HUES64 (cell line): Measurements from ENCODE around the gene YWHAQ.
"Not testable (repeated sequence)": the region's sequence is repeated elsewhere in the genome, so short reads cannot be mapped to it uniquely, and the experiment has no call there.

Experiments used
- H3K27ac ChIP-seq: 2 replicates; pipeline ENCODE4 v1.7.0; 2013; ENCODE audit warnings: low read depth, low read length, inconsistent platforms
- H3K27me3 ChIP-seq: 2 replicates; pipeline ENCODE4 v1.6.1; 2013; ENCODE audit warnings: mild to moderate bottlenecking, low read length; ENCODE audit not compliant: insufficient read depth
- H3K36me3 ChIP-seq: 2 replicates; pipeline ENCODE4 v1.6.1; 2013; ENCODE audit warnings: mild to moderate bottlenecking, low read length; ENCODE audit not compliant: insufficient read depth
- H3K4me1 ChIP-seq: 2 replicates; pipeline ENCODE4 v1.6.1; 2013; ENCODE audit warnings: mild to moderate bottlenecking, low read length, moderate library complexity; ENCODE audit not compliant: insufficient read depth
- H3K4me3 ChIP-seq: 2 replicates; pipeline ENCODE4 v1.5.1; 2013; ENCODE audit warnings: mild to moderate bottlenecking, low read length, moderate library complexity
- H3K9ac ChIP-seq: 2 replicates; pipeline ENCODE4 v1.6.1; 2013; ENCODE audit warnings: mild to moderate bottlenecking, low read depth, low read length
- H3K9me3 ChIP-seq: 2 replicates; pipeline ENCODE4 v1.6.1; 2013; ENCODE audit warnings: low read depth, low read length; ENCODE audit not compliant: insufficient read depth
- WGBS: fragments of 150-250, 120-280 bp; methylation state at CpG from one replicate; pipeline ENCODE4 v1.1.7; 2013; ENCODE audit warnings: missing lambda C conversion rate; 5-methylcytosine and 5-hydroxymethylcytosine counted together

The YWHAQ gene

DNA sequence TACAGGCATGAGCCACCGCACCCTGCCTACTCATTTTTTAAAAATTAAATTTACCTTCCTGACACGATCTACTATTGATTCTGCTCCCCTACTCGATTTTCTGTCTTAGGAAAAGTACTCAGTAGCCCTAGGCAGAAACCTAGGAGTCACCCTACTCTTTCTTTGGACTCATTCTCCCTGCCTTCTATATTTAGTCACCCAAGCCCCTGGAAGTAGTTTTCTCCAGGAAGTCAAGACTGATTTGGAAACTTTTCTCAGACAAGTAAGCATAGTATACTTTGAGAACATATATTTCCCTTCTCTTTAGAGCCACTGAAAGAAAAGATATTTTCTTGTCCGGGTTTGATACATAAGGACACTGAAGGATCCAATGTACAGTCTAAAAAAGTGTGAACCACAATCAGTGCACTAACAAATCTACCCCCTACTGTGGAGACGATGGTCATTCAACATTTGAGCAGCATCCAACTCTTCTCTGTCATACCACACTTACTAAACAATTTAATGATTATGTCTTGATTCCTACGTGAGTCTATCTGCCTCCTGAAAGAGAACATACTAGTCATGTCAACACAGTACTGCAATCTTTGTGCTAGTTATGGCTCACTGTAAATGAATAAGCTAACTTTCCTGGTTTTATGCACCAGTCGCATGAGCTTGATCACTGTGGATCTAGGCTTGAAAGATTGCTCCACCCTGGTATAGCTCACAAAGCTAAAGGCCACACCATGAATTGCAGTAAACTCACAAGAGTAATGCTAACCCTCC, 19.8 kb downstream of the YWHAQ start:
- no peaks in the 10 kb centered on the region; the same call in 1 of the 2 replicates for H3K36me3 ChIP-seq
- no peak overlapping the region for H3K4me3 ChIP-seq
- WGBS: 93% methylated on average over 7 of the region's 7 CpGs
- H3K9me3 ChIP-seq: no peaks in the 10 kb centered on the region
- H3K27ac ChIP-seq: no peak overlapping the region
- peaks cover 14% of the 10 kb centered on the region for H3K4me1 ChIP-seq
- no peaks in the 10 kb centered on the region for H3K27me3 ChIP-seq
- H3K9ac ChIP-seq: no peak overlapping the region

DNA sequence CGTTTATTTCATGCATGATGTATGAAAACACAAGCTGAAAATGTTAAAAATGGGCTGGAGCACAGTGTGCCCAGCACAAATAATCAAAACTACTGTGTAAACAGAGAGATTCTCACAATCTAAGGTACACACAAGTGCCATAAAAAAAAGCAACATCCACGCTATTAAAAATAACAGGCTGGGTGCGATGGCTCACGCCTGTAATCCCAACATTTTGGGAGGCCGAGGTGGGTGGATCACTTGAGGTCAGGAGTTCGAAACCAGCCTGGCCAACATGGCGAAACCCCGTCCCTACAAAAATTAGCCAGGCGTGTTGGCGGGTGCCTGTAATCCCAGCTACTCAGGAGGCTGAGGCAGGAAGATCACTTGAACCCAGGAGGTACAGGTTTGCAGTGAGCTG, 22.3 kb downstream of the YWHAQ start:
- H3K9ac ChIP-seq, H3K9me3 ChIP-seq, H3K27ac ChIP-seq, H3K4me3 ChIP-seq, H3K27me3 ChIP-seq, H3K36me3 ChIP-seq: not testable (repeated sequence)
- 91% methylated on average over 10 of the region's 10 CpGs for WGBS
- peaks cover 14% of the 10 kb centered on the region for H3K4me1 ChIP-seq

DNA sequence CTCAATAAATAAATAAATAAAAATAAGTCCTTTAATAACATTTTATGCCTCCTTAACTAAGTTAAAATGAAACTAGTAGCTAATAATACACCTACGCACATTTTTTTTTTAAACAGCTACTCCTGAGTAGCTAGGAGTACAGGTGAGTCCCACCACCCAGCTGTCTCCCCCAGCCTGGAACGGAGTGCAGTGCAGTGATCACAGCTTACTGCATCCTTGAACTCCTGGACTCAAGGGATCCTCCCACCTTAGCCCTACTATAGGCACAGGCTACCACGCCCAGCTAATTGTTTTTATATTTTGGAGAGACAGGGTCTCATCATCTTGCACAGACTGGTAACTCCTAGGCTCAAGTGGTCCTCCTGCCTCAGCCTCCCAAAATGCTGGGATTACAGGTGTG, 28.4 kb downstream of the YWHAQ start:
- H3K9me3 ChIP-seq: peaks cover 15% of the 10 kb centered on the region
- H3K36me3 ChIP-seq: peaks cover 45% of the 10 kb centered on the region
- H3K27me3 ChIP-seq: no peaks in the 10 kb centered on the region

DNA sequence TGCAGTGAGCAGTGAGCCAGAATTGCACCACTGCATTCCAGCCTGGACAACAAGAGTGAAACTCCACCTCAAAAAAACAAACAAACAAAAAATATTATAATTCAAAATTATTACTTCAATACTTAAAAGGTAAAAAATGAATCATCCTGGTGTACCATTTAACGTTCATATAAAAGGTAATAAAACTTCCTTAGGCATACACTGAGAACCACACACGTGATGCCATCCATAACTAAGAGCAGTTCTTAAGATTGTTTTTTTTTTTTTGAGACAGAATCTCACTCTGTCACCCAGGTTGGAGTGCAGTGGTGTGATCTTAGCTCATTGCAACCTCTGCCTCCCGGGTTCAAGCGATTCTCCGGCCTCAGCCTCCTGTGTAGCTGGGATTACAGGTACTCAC, 29.4 kb downstream of the YWHAQ start:
- H3K4me1 ChIP-seq: no peaks in the 10 kb centered on the region
- 97% methylated on average over 5 of the region's 5 CpGs for WGBS
- H3K9me3 ChIP-seq: peaks cover 15% of the 10 kb centered on the region
- H3K27ac ChIP-seq: no peak overlapping the region
- no peaks in the 10 kb centered on the region for H3K27me3 ChIP-seq
- H3K9ac ChIP-seq: no peak overlapping the region
- no peak overlapping the region for H3K4me3 ChIP-seq
- H3K36me3 ChIP-seq: peaks cover 45% of the 10 kb centered on the region

More for the DNA sequence above, 28.4 kb downstream of the YWHAQ start:
- H3K4me3 ChIP-seq: no peak overlapping the region
- no peaks in the 10 kb centered on the region for H3K4me1 ChIP-seq
- H3K27ac ChIP-seq: no peak overlapping the region
- no peak overlapping the region for H3K9ac ChIP-seq
- 92% methylated on average over 3 of the region's 3 CpGs for WGBS

DNA sequence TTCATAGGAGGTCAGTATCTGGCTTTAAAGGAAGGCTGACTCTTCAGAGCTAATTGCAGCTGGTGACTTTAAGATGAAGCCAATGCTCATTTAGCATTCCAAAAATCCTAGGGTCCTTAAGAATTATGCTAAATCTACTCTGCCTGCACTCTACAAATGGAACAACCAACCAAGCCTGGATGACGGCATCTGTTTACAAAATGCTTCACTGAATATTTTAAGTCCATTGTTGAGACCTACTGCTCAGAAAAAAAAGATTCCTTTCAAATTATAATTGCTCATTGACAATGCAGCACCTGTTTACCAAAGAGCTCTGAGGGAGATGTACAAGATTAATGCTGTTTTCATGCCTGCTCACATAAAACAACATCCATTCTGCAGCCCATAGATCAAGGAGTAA, 31.4 kb downstream of the YWHAQ start:
- no peak overlapping the region for H3K4me3 ChIP-seq
- no peak overlapping the region for H3K9ac ChIP-seq
- H3K9me3 ChIP-seq: peaks cover 15% of the 10 kb centered on the region
- peaks cover 45% of the 10 kb centered on the region for H3K36me3 ChIP-seq
- no peaks in the 10 kb centered on the region for H3K27me3 ChIP-seq
- 92% methylated on average over 1 of the region's 1 CpG for WGBS
- peaks cover 14% of the 10 kb centered on the region for H3K4me1 ChIP-seq
- no peak overlapping the region for H3K27ac ChIP-seq

DNA sequence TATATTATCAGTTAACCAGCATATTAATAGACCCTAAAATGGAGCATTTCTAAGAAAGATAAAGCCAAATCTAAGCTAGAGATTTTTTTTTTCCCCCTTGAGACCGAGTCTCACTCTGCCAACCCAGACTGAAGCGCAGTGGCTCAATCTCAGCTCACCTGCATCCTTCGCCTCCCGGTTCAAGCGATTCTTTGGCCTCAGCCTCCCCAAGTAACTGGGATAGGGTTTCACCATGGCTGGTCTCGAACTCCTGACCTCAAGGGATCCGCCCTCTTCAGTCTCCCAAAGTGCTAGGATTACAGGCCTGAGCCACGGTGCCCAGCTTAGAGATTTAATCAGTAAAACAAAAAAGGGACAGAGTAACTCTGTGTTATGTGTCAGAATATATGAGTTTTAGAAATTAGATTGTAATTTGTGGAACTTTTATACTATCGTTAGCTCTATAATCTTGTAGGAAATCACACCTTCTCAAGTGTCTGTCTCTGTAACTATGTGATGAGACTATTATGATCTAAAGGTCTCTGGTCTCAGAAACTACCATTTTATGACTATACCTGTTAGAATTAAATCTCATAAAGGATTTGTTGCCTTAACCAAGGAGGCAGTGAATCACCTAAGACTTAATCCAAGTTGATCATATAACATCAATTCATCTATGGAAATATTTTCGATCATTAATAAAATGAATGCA, 34.0 kb downstream of the YWHAQ start:
- H3K9ac ChIP-seq: no peak overlapping the region
- peaks cover 15% of the 10 kb centered on the region for H3K9me3 ChIP-seq
- H3K36me3 ChIP-seq: peaks cover 47% of the 10 kb centered on the region
- H3K4me1 ChIP-seq: peaks cover 16% of the 10 kb centered on the region
- H3K4me3 ChIP-seq: no peak overlapping the region
- H3K27ac ChIP-seq: no peak overlapping the region
- no peaks in the 10 kb centered on the region for H3K27me3 ChIP-seq
- 94% methylated on average over 10 of the region's 10 CpGs for WGBS

DNA sequence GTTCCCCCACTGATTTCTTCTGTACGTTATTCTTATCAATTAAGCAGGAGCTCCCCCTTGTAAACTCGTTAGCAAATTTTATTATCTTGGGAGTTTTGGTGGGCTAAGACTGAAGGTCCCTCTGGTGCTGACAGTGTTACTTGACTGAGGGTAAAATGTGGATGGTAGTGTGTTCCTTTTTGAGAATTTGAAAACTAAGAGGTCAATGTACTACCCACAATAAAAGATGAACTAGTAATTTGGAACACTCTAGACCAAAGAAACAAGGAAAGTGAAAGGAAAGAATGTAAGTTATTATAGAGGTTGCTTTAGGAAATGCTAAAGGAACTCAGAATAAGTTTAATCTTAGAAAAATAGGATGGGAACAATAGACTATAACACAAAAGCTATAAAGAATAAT, 35.1 kb downstream of the YWHAQ start:
- Histone ChIP-seq H3K4me1 (peaks cover 16% of the 10 kb centered on the region), H3K9me3 (peaks cover 14% of the 10 kb centered on the region), H3K27ac (no peak overlapping the region), H3K4me3 (no peak overlapping the region), H3K27me3 (no peaks in the 10 kb centered on the region), H3K9ac (no peak overlapping the region), H3K36me3 (peaks cover 48% of the 10 kb centered on the region)
- WGBS: 70% methylated on average over 1 of the region's 2 CpGs

DNA sequence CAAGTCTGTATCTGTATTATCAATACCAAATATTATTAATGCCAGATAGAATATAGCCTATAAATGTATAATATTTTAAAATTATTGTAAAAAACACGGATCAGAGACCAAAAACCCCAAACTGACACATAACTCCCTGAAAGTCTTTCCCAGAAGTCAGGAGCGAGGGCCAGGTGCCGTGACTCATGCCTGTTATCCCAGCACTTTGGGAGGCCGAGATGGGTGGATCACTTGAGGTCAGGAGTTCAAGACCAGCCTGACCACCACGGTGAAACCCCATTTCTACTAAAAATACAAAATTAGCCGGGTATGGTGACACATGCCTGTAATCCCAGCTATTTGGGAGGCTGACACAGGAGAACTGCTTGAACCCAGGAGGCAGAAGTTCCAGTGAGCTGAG, 35.5 kb downstream of the YWHAQ start:
- H3K4me3 ChIP-seq, H3K27me3 ChIP-seq, H3K27ac ChIP-seq, H3K9ac ChIP-seq: not testable (repeated sequence)
- 84% methylated on average over 6 of the region's 6 CpGs for WGBS
- H3K36me3 ChIP-seq: peaks cover 49% of the 10 kb centered on the region
- H3K4me1 ChIP-seq: peaks cover 16% of the 10 kb centered on the region
- peaks cover 12% of the 10 kb centered on the region for H3K9me3 ChIP-seq

DNA sequence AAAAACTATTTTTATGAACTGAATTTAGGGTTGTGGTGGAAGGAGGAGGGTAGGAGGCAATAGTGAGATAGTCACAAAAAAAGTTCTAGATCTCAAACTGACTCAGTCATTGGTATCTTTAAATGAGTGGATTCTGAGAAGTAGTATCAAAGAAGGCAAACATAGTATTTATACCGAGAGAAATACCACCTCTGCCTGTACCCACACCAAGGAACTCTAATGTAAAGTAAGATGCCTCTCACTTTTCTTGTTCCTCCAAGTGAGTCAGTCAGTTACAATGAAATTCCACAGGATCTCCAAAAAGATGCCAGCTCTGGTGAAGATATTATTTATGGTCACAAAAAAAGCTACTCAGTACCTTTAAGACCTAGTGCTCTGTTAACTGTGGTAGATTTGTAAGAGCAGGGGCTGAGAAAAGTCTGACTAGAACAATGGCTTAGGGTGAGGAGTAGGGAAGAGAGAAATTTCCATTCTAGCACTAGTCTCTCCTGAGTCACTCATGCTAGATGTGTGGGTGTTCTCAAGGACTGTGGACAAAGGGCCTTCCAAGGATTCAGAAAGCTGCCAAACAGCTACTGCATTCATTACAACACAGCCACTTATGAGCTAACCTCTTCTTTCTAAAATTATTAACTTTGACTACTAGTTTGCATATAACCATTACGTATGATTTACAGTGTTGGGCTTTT, 36.3 kb downstream of the YWHAQ start:
- peaks cover 5% of the 10 kb centered on the region for H3K9me3 ChIP-seq
- H3K4me1 ChIP-seq: peaks cover 16% of the 10 kb centered on the region
- H3K27ac ChIP-seq: peak overlapping the region; percentile 21; the same call in 1 of the 2 replicates
- WGBS: 100% methylated on average over 2 of the region's 2 CpGs
- H3K36me3 ChIP-seq: peaks cover 49% of the 10 kb centered on the region
- H3K9ac ChIP-seq: no peak overlapping the region
- no peaks in the 10 kb centered on the region for H3K27me3 ChIP-seq
- H3K4me3 ChIP-seq: no peak overlapping the region

DNA sequence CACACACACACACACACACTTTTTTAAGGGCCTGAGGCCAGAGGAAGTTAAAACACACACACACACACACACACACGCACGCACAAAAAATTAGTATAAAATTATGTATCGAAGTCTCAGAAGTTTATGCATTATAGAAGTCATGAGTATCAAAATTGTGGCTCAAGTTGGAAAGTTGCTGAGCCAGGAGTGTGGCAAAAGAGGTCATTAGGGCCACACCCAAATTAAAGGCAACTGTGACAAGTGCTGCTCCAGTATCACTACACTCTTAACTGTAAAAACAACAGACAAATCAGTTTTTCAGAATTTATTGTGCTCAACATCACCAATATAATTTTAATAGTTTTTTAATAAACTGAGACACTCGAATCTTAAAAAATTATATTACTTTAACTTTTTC, 36.9 kb downstream of the YWHAQ start:
- H3K4me3 ChIP-seq: no peak overlapping the region

DNA sequence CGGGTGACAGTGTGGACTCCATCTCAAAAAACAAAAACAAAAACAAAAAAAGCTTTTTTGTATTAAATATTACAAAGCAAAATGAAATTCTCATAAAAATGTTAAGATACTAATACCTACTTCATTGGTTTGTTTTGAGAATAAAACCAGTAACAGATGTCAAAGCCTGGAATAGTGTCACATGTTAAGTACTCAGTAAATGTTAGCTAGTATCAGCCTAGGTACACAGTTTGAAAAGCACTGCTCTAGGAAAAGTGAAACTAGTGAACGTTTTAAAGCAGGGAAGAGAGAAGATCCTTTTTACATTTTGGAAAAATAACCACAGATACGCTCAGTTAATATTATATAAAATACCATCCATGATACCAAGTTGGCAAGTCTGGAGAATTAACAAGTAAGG, 38.1 kb downstream of the YWHAQ start:
- Histone ChIP-seq H3K9me3 (no peaks in the 10 kb centered on the region), H3K27ac (no peak overlapping the region), H3K36me3 (peaks cover 49% of the 10 kb centered on the region), H3K4me1 (peaks cover 16% of the 10 kb centered on the region), H3K9ac (no peak overlapping the region), H3K27me3 (no peaks in the 10 kb centered on the region), H3K4me3 (no peak overlapping the region)
- WGBS: 100% methylated on average over 1 of the region's 3 CpGs

More for the DNA sequence above, 36.9 kb downstream of the YWHAQ start:
- Histone ChIP-seq H3K9ac (no peak overlapping the region), H3K4me1 (peaks cover 16% of the 10 kb centered on the region), H3K9me3 (peaks cover under 1% of the 10 kb centered on the region; the same call in 1 of the 2 replicates), H3K27ac (no peak overlapping the region), H3K27me3 (no peaks in the 10 kb centered on the region), H3K36me3 (peaks cover 49% of the 10 kb centered on the region)
- WGBS: 100% methylated on average over 3 of the region's 4 CpGs
